ENCODE measurements around the gene SPAG6.

The SPAG6 gene

DNA sequence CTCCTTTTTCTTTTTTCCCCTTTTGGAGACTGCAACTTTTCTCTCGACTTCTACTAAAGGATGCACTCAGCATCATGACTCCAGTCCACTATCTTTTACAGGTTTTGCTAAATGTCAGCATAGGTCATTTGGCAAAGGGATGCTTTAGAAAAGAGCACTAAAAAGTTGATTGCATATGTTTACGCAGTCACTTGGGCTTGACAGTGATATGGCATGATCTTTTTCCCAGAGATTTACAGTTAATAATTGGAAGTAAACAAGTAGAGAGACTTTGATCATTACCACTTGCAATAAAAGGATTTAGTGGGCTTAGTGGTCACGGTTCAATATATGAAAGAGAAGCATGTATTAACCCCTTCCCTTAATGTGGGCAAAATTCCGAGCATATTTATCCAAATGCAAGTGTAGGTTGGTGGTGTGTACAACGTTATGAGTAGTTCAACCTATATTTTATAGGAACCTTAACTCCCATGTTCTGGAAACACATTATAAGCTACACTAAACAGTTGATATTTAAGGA is 22.6 kb upstream of the SPAG6 start:
- peak; percentile 9 for DNase-seq

DNA sequence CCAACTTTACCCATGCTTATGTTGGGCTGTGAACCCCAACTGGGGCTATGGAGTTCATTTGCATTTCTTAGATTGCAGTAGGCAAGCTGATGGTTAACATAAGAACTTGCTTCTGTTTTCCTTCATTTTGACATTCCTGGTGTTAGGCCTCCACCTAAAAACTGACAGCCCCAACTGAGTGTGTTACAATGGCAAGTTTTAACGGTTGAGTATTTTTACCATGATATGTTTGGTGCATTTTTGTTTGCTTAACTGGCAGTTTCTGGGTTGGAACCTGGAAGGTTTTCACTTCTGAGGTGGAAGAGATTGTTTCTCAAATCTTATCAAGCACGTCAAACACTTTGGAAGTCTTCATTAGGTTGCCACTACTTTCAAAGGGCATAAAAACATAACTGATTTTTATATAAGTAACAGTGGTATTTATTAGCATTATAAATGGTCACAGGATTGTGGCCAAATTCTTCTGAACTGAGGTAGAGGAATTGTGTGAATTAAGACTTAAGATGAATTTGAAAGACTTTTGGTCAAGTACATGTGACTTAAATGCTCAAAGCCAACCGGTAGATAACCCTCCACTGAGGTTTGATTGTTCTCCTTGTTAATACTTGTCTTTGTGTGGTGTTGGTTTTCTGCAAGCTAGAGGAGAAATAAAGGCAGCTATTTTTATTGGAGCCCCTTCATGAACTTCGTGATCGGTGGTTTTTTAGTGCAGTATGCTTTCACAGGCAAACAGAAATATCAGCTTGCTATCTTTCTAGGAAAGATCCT is 21.6 kb upstream of the SPAG6 start:
- DNase-seq: no peak

DNA sequence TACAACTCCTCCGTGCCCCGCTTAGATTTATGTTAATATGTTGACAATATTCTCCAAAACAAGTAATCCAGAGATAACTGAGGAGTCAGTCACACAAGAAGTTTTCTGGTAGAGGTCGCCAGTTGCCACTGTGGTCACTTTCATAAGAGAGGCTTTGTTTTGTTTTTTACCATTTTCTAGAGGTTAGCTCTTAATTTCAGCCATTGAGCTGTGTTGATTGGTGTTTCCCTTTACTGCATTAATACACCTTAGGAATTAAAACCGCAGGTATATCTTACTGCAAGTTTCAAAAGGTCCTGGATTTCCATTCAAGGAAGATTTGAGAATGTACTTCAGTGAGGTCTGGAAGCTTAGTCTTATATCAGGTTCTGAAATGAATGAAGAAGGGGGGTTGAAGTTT is 20.9 kb upstream of the SPAG6 start:
- DNase-seq: no peak

DNA sequence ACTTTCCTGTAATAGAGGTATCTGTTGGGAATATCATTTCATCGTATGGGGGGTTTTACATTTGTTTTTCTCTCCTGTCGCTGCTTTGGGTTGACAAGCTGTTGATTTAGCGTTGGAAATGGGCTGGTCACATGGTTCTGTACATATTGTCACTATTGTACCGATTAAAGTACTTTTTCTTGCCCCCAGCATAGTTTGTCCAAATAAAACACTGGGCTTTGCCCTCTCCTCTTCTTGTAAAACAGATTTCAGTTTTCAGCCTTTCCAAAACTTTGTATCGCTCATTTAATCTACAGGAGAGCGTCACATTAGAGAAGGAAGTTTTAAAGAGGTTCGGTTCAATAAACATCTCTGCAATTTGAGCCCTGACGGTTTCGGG is 20.4 kb upstream of the SPAG6 start:
- DNase-seq: no peak

DNA sequence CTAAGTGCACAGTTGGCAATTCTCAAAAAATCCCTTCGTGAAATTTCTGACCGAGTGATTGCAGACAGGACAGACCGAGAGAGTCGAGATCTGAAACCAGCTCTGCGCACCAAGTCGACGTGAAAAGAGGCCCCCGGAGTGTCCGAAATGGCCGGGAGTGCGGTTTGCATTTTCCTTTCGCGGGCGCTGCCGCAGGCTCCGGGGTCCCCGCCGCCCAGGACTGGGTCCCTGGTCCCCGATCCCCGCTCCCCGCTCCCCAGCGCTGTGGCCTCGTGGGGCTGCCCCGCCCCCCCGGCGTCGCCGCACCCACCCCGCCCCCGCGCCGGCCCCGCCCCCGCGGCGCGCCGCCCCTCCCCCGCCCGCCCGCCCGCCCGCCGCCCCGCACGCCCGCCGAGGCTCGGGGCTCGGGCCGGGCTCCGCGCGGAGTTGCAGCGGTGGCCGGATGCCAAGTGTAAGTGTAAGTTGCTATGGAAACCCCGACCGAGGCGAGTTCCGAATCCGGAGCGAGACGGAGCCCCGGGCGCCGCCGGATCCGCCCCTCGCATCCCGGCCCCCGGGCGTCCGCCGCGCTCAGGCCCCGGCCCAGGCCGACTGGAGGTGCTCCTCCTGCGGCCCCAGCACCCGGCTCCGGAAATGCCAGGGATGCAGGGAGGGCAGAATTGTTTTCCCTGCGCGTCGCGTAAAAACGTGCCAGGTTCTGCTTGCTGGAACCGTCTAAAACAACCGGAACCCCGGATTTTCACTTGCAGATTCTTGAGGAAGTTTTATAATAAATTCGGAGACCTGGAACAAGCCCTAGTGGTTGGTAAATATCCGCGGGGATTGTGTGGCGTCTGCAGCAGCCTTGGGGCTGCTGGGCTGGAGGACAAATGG is 19.8 kb upstream of the SPAG6 start:
- DNase-seq: peak; percentile 68

DNA sequence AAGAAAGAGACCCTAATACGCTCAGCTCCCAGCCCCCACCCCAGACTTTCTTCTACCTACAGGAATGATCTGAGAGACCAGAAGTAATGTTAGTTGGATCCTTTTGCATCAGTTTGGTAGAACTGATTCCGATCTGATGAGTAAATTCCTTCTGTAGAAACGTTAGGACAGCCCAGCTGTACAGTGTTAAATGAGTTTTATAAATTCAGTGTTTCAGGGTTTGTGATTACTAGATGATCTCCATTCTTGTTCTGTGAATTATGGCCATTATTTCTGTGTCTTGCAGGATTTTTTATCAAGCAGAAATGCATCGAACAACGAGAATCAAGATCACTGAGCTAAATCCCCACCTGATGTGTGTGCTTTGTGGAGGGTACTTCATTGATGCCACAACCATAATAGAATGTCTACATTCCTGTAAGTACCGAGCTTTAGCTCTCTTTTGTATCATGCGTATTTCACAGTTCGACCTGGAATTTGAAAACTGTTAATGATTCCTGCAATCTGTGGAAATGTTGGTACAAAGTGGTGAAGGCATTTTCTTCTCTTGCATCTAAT is 19.1 kb upstream of the SPAG6 start:
- no peak for DNase-seq

DNA sequence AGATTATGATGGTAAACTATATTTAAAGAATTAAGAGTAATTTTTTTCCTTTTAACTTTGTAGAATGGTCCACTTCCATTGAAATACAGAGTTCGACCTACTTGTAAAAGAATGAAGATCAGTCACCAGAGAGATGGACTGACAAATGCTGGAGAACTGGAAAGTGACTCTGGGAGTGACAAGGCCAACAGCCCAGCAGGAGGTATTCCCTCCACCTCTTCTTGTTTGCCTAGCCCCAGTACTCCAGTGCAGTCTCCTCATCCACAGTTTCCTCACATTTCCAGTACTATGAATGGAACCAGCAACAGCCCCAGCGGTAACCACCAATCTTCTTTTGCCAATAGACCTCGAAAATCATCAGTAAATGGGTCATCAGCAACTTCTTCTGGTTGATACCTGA is 16.1 kb upstream of the SPAG6 start:
- DNase-seq: no peak

DNA sequence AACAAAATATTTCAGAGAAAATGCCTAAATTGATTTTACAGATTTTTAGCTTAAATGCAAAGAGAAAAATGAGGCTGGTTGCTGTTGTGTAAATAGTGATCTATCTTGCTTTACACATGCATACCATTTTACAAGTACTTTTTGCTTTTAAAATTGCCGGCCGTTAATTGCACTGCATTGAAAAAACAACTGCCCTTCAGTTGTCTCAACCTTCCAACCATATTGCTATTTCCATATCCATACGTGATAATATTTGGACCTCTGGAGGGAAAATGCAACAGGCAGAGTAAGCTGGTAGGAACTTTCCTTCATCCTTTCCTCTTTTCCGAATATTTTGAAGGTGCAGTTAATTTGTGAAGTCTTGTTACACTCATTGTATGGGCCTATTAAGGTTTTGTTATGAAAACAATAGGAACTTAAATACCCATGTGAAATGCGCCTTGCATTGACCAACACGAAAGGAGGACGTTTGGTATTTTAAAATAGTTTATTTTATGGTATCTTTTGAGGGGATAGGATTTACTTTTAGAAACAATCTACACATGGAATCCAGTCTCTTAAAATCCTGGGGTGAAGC is 13.1 kb upstream of the SPAG6 start:
- DNase-seq: no peak

DNA sequence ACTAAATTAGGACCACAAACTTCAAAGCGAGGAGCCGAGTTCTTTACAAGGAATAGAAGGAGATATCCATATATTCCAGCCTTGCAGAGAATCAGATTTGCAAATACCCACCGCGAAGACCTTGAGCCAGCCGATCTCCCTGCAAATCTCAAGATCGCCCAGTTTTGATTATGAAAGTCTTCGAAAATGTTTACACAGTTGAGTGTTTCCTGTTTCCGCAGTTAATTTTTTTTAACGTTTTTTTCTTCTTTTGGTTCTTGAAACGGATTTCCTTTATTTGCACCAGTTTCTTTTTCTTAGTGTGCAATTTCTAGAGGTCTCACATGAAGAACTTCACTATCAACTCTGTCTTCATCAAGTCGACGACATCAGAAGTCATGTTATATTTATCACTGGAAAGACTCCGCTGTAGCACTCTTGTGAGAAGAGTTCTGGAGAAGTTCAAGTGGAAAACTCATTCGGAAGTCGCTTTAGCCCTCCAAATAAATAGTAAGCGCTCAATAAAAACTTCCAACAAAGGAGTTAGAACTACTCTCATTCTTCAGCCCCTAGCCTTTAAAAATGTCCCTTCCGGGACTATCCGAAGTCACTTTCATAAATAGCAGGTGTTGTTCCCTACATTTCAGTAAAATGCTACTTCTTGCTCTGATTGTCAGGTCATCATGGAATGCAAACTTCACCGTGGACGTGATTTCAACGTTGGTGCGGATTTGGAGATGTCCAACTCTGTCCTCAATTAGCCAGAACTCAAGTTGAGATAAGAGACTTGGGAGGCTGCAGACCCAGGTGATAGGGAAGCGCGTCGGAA is 11.9 kb upstream of the SPAG6 start:
- DNase-seq: no peak

DNA sequence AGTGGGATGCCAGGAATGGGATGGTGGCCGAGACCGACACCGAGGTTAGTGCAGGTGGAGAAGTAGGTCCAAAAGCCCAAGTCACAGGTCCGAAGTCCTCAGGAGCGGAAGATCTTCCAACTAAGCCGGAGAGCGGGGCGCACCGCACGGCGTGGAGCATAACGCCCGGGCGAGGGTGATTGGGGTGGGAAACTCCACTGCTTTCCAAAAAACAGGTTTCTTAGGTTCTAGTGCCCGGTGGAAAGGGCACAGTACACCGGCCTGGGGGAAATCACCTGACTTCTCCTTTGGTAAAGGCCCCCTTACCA is 11.4 kb upstream of the SPAG6 start:
- DNase-seq: no peak

DNA sequence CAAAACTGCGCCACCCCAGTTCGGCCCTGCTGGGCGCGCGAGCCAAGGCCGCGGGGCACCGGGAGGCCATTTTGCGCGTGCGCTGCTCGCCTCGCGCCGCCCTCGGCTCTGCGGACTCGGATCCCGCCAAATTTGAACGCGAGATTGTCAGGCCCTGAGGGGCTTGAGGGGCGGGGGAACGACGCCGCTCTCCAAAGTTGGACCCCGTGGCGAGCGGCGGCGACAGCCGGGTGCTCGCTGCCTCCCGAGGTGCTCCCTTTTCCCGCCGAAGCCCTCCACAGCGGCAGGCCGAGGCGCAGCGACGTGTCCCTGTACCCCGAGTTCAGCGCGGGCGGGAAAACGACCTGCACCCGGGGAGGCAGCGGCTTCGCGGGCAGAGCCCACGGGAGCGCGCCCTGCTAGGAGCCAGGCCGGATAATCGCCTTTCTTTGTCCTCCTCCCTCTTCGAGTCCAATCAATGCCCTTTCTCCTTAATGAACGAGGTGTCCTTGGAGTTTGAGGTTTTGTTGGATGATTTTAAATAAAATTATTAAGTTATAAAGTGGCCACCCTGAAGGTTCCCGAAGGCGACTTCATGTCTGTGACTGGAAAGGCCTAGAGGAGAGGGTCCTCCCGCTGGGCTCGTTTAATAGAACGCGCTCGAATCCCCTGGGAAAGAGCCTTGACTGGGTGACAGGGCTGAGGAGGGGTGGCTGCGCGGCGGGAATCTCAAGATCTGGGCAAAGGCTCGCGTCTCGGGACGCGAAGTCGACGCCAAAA is 10.7 kb upstream of the SPAG6 start:
- DNase-seq: no peak

DNA sequence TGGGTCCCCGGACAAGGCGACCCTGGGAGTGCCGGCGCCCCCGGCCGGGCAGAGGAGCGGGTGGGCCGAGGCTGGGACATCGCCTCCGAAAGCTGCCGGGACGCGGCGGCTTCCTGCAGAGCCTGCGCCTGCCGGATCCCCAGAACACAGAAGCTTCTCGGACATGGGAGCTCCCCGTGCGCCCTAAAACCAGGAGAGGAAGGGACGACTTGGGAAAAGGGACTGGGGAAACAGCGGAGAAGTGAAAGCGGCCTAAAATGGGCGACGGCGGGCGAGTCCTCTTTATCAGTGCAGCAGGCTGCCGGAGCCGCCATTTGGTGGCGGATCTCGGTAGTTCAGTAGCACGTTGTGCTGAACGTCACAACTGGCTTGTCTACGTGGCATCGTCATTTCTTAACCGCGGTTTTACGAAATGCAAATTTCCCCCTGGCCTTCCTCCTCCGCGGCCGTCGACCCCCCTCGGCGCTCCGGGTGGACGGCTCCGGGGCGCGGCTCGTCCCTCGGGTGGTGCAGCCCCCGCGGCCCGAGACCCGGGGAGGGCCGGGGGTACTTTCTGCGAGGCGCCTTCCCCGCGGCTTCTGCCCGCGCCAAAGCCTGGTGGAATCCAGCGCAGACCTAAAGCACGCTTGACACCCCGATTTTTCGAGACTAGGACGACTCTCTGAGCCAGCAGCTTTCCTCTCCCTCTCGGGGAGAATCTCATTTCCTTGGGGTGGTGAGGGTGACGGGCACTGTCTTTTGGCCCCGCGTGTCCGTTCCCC is 9.9 kb upstream of the SPAG6 start:
- no peak for DNase-seq

DNA sequence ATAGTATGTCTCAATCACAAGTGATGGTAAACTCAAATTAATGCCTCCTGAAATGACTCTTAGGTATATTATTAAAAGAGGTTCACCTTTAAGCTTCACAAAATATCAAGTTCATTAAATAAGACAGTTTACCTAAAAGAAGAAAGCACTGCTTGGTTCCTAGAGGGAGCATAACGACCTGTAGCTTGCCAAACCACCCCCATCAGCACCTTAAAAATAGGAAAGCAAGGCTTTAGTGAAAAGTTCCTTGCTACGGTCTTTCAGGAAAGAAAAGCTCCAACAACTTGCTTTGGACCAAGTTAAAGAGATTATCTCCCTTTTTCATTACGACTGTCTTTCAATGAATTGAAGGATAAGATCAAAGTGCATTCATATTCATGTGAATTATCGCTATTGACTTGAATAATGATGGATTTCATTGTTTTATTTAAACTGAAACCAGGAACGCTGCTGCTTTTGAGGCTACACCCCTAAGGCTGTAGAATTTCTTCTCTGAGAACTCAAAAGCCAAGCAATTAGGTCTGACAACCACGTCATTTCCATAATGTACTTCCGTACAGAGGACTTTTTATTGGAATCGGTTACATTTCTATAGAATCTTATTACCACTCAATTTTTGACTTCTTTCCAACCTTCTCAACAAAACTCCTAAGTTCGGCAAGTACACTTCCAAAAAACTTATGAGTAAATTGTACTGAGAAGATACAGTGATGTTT is 7.0 kb upstream of the SPAG6 start:
- DNase-seq: no peak

DNA sequence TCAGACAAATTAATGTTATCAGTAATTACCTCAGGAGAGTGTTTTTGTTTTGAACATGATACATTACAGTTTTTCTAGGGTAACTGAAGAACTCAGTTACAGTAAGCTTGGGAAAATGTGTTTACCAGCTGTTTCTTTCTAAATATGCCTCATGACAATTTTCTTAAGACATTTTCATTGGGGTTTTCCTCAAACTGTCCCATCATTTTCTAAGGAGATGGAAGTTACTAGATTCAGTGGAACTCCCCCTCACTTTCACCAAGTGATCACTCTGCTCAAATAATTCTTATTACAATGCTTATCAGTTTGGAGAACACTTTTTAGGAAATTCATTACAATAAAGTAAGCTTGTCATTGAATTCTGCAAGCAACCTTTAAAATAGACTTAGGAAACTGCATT is 6.4 kb upstream of the SPAG6 start:
- DNase-seq: no peak

DNA sequence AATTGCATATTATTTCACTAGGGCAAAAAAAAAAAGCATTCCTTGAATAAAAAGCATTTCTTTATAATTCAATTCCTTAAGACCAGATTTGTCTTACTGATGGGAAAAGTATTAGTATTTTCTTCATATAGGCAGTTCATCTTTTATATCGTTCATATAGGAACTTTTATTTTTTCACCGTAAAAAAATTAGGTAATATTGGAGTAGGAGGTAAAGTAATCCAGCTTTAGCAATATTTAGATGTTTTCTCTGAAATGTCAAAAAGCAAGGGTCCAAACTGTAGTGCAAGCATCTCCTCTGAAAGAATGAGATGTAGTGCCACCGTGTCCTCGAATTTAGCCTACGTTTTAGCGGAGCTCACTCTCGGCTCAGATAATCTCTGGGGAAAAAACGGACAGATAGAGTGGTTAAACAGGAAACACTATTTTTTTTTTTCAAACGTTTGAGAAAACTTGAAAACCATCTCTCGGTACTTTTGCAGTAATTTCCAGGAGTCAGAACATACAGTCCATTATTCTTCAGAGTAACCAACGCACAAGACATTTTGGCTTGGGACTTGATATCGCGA is 5.5 kb upstream of the SPAG6 start:
- no peak for DNase-seq

DNA sequence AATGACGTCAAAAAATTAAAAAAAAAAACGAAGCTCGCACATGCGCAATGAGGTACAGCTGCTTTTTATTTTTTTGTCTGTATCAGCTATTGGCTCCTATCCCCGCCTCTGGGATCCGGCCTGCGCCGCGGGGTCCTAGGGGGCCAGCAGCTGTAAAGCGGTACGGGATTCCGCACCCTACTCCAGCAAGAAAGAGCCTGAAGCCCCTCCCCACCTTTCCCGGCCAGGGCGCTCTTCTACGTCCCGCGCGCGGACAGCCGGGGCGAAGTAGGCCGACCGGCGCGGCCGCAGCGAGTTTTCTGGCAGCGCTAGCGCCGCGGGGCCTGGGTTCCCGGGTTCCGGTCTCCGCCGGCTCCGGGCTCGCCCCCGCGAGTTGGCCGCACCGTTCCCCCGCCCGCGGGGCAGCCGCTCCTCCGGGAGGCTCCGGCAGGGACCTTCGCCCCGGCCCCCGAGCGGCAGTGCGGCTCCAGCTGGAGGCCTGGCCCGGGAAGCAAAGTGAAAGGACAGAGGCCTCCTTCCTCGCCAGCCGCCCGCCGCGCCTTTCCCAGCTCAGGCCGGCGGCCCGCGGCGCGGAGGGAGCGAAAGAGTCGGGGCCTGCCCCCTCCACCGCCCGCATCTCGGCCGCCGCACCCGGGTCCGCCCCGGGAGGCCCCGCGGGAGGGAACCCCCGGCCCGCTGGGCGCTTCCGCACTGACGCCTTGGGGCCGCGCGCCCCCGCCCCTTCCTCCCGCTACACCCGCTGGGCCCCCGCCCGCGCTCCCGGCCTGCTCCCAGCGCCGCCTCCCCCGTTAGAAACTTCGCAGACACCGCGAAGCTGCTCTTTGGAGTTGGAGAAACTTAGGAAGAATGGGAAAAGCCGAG is 4.7 kb upstream of the SPAG6 start:
- DNase-seq: peak; percentile 58

DNA sequence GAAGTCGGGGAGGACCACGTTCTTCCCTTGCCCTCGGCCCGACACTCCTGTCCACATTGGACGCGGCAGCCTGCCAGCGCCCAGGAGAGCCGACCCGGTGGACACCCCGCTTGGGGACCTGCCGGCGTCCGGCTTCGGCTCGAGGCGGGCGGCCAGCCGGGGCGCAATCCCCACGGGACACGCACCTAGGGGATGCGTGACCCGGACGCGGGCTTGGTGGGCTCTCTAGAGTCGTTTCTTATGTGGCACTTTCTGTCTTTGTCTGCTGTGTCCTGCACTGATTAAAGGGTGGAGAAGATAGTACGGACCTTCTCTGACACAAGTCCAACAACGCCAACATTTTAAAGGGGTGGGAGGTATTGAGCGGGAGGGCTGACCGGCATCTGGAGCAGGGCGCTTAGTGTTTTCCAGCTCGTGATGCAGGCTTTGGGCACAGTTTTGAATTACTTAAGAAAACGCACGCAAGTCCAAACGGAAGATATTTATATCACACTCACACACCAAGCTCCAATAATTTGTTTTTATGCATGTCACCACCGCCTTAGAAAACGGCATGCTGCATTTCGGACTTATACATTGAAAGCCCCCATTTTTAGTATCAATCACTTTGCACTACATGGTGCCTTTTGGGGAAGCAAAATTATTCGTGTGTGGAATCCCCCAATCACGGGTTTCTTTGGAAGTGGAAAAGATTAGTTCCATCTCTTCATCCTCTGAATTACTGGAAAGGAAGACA is 3.9 kb upstream of the SPAG6 start:
- no peak for DNase-seq

DNA sequence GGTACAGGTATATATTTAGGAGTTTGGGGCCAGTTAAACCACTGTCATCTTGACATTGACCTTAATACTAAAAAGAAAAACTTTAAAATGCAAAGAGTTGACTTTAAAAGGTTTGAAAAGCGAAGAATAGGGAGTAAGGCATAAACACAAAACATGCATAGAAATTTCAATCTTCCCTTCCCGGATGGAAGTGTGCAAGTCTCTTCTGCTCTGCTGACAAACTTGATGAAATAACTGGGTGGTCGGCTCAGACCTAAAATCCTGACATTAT is 3.4 kb upstream of the SPAG6 start:
- DNase-seq: no peak

DNA sequence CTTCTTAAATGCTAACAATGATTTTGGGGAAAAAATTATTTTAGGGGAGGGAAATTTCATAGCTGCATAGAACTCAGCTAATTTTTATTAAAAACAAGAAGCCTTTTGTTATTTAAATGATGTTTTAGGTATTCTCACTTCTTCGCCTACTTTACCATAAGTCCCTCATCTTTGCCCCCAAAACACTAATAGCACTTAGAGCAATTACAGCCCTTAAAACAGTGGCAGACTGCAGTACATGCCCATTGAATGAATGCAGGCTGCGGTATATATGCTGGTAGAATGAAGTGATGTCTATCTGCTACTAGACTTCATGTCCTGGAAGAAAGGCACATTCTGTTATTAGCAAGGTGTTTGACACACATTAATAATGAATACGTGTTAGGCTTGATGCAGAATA is 2.9 kb upstream of the SPAG6 start:
- DNase-seq: no peak
